GM23338 (cell line): ENCODE measurements around the gene PCBP4. TPM values are rescaled to one million over a fixed set of nuclear protein-coding genes. Genes with fewer than 3 reads are reported as not detected.

Experiments used
- ATAC-seq: fragments of 200-7000 bp; cut with Tn5 transposase; 3 replicates; pipeline ENCODE4 v1.9.1; 2020
- DNase-seq: peaks from one replicate; pipeline ENCODE4 v3.0.0-alpha.2; 2015; ENCODE audit warnings: low spot score
- H2AFZ ChIP-seq: fragments of 200-600 bp; sonication (generic); 2 replicates; pipeline ENCODE4 v1.8.0; 2016; ENCODE audit warnings: antibody characterized with exemption, mild to moderate bottlenecking, moderate library complexity
- H3F3A ChIP-seq: fragments of 200-600 bp; sonication (generic); replicated peaks from 2 replicates; pipeline ENCODE4 v1.8.0; 2017; ENCODE audit warnings: antibody characterized with exemption, mixed run types, low read depth
- H3K27ac ChIP-seq: fragments of 200-600 bp; sonication (generic); 2 replicates; pipeline ENCODE4 v1.6.1; 2016; ENCODE audit warnings: low read depth
- H3K27me3 ChIP-seq: fragments of 200-600 bp; sonication (generic); 2 replicates; pipeline ENCODE4 v1.8.0; 2016; ENCODE audit warnings: mild to moderate bottlenecking, mixed run types, moderate library complexity; ENCODE audit not compliant: insufficient read depth
- H3K36me3 ChIP-seq: fragments of 200-600 bp; sonication (generic); 2 replicates; pipeline ENCODE4 v1.8.0; 2016; ENCODE audit warnings: mild to moderate bottlenecking; ENCODE audit not compliant: insufficient read depth
- H3K4me1 ChIP-seq: fragments of 200-600 bp; sonication (generic); 2 replicates; pipeline ENCODE4 v1.8.0; 2016; ENCODE audit warnings: mild to moderate bottlenecking, moderate library complexity; ENCODE audit not compliant: insufficient read depth
- H3K4me2 ChIP-seq: fragments of 200-600 bp; sonication (generic); 2 replicates; pipeline ENCODE4 v1.7.1; 2017; ENCODE audit warnings: mixed run types
- H3K4me3 ChIP-seq: fragments of 200-600 bp; sonication (generic); 2 replicates; pipeline ENCODE4 v1.6.1; 2016; ENCODE audit warnings: mixed run types
- H3K79me2 ChIP-seq: fragments of 200-600 bp; sonication (generic); replicated peaks from 2 replicates; pipeline ENCODE4 v1.8.0; 2017; ENCODE audit warnings: mild to moderate bottlenecking; ENCODE audit not compliant: insufficient read depth
- H3K9me2 ChIP-seq: fragments of 200-600 bp; sonication (generic); 2 replicates; pipeline ENCODE4 v1.8.0; 2017; ENCODE audit not compliant: insufficient read depth
- H4K20me1 ChIP-seq: fragments of 200-600 bp; sonication (generic); replicated peaks from 2 replicates; pipeline ENCODE4 v1.8.0; 2017; ENCODE audit warnings: mild to moderate bottlenecking; ENCODE audit not compliant: insufficient read depth
- H3K27ac Mint-ChIP-seq: 2 replicates; pipeline ENCODE4 v1.8.0; 2020; ENCODE audit warnings: inconsistent platforms, mild to moderate bottlenecking, moderate library complexity, mixed read lengths
- H3K27me3 Mint-ChIP-seq: 3 replicates; pipeline ENCODE4 v1.8.0; 2022; ENCODE audit warnings: low read depth, mild to moderate bottlenecking, moderate library complexity, mixed read lengths, inconsistent platforms; ENCODE audit not compliant: insufficient read depth, poor library complexity
- H3K36me3 Mint-ChIP-seq: 3 replicates; pipeline ENCODE4 v1.8.0; 2021; ENCODE audit warnings: low read depth, mild to moderate bottlenecking, inconsistent platforms, moderate library complexity, mixed read lengths
- H3K4me1 Mint-ChIP-seq: 3 replicates; pipeline ENCODE4 v1.8.0; 2020; ENCODE audit warnings: mild to moderate bottlenecking, inconsistent platforms, mixed read lengths
- H3K4me3 Mint-ChIP-seq: 3 replicates; pipeline ENCODE4 v1.8.0; 2021; ENCODE audit warnings: moderate library complexity, mild to moderate bottlenecking, inconsistent platforms, mixed read lengths
- H3K9me3 Mint-ChIP-seq: 3 replicates; pipeline ENCODE4 v1.8.0; 2020; ENCODE audit warnings: moderate library complexity, mild to moderate bottlenecking, inconsistent platforms, mixed read lengths
- CREB1 ChIP-seq: fragments of 250-450 bp; sonication (Bioruptor Pico); IDR thresholded peaks from 2 replicates; pipeline ENCODE4 v1.5.0; 2020; ENCODE audit warnings: low read depth, mild to moderate bottlenecking, moderate library complexity
- EZH2 ChIP-seq: fragments of 200-600 bp; sonication (generic); IDR thresholded peaks from one replicate; pipeline ENCODE4 v1.8.0; 2017; ENCODE audit warnings: antibody characterized with exemption, mild to moderate bottlenecking, low read depth; ENCODE audit not compliant: unreplicated experiment
- EZH2phosphoT487 ChIP-seq: fragments of 200-600 bp; sonication (generic); IDR thresholded peaks from one replicate; pipeline ENCODE4 v1.8.1; 2018; ENCODE audit warnings: antibody characterized with exemption; ENCODE audit not compliant: unreplicated experiment
- JUNB ChIP-seq: IDR thresholded peaks from one replicate; pipeline ENCODE4 v1.6.1; 2016; ENCODE audit warnings: antibody characterized with exemption; ENCODE audit not compliant: unreplicated experiment
- NANOG ChIP-seq: IDR thresholded peaks from 2 replicates; pipeline ENCODE4 v1.6.1; 2016; ENCODE audit warnings: antibody characterized with exemption, borderline replicate concordance
- POLR2AphosphoS5 ChIP-seq: IDR thresholded peaks from 2 replicates; pipeline ENCODE4 v1.6.1; 2016; ENCODE audit warnings: antibody characterized with exemption, low read depth
- STAT1 ChIP-seq: IDR thresholded peaks from one replicate; pipeline ENCODE4 v1.6.1; 2016; ENCODE audit warnings: antibody characterized with exemption; ENCODE audit not compliant: unreplicated experiment
- ZNF114 ChIP-seq: fragments of 250-450 bp; sonication (Bioruptor Pico); IDR thresholded peaks from 2 replicates; pipeline ENCODE4 v1.5.0; 2020; ENCODE audit warnings: mild to moderate bottlenecking, moderate library complexity
- ZNF331 ChIP-seq: fragments of 250-450 bp; sonication (Bioruptor Pico); IDR thresholded peaks from 2 replicates; pipeline ENCODE4 v1.5.0; 2020; ENCODE audit warnings: low read depth, mild to moderate bottlenecking, moderate library complexity
- polyA plus RNA-seq: library from polyadenylated mRNA; unstranded; fragments of >200 nt; fragmentation: Nextera tagmentation; extraction: Ambion mirVana; gene quantifications from 2 replicates; pipeline ENCODE4 v1.2.1, GENCODE V29; 2016
- total RNA-seq: library from RNA; depleted of rRNA; stranded (reverse); fragments of >200 nt; shearing (Covaris generic); gene quantifications from 2 replicates; pipeline ENCODE4 v1.2.3, GENCODE V29; 2014
- TF ChIP-seq, protein P1 (sequence below): IDR thresholded peaks from one replicate; pipeline ENCODE4 v1.6.1; 2018; ENCODE audit warnings: antibody characterized with exemption; ENCODE audit not compliant: unreplicated experiment
- TF ChIP-seq, protein P2 (sequence below): fragments of 250-450 bp; sonication (Bioruptor Pico); IDR thresholded peaks from 2 replicates; pipeline ENCODE4 v1.5.0; 2020; ENCODE audit warnings: mild to moderate bottlenecking, moderate library complexity
- TF ChIP-seq, protein P3 (sequence below): IDR thresholded peaks from 2 replicates; pipeline ENCODE4 v1.6.1; 2016; ENCODE audit warnings: antibody characterized with exemption
- TF ChIP-seq, protein P4 (sequence below), 2 experiments: fragments of 200-600 bp in 1 of 2; sonication (generic) in 1 of 2; conservative IDR thresholded peaks; 2 replicates each; pipeline versions ENCODE4 v1.5.1 to v1.6.1; 2016 to 2017; ENCODE audit warnings: antibody characterized with exemption in 2 of 2, low read depth in 2 of 2, mild to moderate bottlenecking in 2 of 2, moderate library complexity in 1 of 2

The PCBP4 gene
- total and polyA plus RNA-seq, 2 experiments from 2014 or later = 11.8 to 37.6 TPM

DNA sequence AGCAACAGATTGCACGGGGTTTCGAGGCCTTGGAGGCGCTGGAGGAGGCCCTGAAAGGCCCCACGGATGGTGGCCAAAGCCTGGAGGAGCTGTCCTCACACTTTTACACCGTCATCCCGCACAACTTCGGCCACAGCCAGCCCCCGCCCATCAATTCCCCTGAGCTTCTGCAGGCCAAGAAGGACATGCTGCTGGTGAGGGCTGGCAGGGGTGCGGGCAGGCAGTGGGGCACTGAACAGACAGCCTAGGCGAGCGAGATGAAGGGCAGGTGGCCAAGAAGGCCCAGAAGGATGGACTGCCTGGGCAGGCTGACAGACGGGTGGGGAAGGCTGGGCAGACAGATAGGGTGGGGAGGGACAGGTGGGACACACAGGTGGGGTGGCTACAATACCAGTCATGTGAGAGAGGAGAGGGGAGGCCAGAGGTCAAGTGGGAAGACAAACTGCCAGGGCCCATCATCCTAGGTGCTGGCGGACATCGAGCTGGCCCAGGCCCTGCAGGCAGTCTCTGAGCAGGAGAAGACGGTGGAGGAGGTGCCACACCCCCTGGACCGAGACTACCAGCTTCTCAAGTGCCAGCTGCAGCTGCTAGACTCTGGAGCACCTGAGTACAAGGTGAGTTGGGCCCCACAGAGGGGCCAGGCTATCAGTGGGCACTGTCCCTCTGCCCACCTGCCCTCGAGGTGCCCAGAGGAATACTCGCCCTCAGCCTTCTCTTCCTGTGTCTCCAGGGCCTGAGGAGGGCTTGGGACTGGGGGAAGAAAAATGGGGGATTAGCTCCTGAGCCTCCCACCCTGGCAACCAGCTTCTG is 22.0 kb downstream of the PCBP4 start:
- no peak for DNase-seq
- H2AFZ ChIP-seq = no peak overlapping the region

More for the DNA sequence above, 22.0 kb downstream of the PCBP4 start:
- H3F3A ChIP-seq = no peaks in the 10 kb centered on the region
- no peaks in the 10 kb centered on the region; the same call in 1 of the 2 replicates for H3K27me3 ChIP-seq
- no peak overlapping the region for H3K4me2 ChIP-seq
- Mint-ChIP-seq H3K4me1 (peaks cover 13% of the 10 kb centered on the region), H3K27me3 (peaks cover 23% of the 10 kb centered on the region), H3K4me3 (no peak overlapping the region), H3K27ac (no peak overlapping the region), H3K9me3 (no peaks in the 10 kb centered on the region), H3K36me3 (peaks cover 9% of the 10 kb centered on the region; the same call in 2 of the 3 replicates)
- H3K27ac ChIP-seq = no peak overlapping the region
- H3K4me1 ChIP-seq = peaks cover 8% of the 10 kb centered on the region; the same call in 1 of the 2 replicates
- H3K79me2 ChIP-seq = peaks cover 12% of the 10 kb centered on the region
- no peaks in the 10 kb centered on the region for H3K36me3 ChIP-seq
- H3K4me3 ChIP-seq = no peak overlapping the region
- no peak for TF ChIP-seq POLR2AphosphoS5
- TF ChIP-seq ZNF114 (CRISPR knock-in tag) = no peak
- no peak for TF ChIP-seq JUNB
- TF ChIP-seq, protein P1, sequence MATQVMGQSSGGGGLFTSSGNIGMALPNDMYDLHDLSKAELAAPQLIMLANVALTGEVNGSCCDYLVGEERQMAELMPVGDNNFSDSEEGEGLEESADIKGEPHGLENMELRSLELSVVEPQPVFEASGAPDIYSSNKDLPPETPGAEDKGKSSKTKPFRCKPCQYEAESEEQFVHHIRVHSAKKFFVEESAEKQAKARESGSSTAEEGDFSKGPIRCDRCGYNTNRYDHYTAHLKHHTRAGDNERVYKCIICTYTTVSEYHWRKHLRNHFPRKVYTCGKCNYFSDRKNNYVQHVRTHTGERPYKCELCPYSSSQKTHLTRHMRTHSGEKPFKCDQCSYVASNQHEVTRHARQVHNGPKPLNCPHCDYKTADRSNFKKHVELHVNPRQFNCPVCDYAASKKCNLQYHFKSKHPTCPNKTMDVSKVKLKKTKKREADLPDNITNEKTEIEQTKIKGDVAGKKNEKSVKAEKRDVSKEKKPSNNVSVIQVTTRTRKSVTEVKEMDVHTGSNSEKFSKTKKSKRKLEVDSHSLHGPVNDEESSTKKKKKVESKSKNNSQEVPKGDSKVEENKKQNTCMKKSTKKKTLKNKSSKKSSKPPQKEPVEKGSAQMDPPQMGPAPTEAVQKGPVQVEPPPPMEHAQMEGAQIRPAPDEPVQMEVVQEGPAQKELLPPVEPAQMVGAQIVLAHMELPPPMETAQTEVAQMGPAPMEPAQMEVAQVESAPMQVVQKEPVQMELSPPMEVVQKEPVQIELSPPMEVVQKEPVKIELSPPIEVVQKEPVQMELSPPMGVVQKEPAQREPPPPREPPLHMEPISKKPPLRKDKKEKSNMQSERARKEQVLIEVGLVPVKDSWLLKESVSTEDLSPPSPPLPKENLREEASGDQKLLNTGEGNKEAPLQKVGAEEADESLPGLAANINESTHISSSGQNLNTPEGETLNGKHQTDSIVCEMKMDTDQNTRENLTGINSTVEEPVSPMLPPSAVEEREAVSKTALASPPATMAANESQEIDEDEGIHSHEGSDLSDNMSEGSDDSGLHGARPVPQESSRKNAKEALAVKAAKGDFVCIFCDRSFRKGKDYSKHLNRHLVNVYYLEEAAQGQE = no peak
- no peak for TF ChIP-seq EZH2phosphoT487
- TF ChIP-seq, protein P2, sequence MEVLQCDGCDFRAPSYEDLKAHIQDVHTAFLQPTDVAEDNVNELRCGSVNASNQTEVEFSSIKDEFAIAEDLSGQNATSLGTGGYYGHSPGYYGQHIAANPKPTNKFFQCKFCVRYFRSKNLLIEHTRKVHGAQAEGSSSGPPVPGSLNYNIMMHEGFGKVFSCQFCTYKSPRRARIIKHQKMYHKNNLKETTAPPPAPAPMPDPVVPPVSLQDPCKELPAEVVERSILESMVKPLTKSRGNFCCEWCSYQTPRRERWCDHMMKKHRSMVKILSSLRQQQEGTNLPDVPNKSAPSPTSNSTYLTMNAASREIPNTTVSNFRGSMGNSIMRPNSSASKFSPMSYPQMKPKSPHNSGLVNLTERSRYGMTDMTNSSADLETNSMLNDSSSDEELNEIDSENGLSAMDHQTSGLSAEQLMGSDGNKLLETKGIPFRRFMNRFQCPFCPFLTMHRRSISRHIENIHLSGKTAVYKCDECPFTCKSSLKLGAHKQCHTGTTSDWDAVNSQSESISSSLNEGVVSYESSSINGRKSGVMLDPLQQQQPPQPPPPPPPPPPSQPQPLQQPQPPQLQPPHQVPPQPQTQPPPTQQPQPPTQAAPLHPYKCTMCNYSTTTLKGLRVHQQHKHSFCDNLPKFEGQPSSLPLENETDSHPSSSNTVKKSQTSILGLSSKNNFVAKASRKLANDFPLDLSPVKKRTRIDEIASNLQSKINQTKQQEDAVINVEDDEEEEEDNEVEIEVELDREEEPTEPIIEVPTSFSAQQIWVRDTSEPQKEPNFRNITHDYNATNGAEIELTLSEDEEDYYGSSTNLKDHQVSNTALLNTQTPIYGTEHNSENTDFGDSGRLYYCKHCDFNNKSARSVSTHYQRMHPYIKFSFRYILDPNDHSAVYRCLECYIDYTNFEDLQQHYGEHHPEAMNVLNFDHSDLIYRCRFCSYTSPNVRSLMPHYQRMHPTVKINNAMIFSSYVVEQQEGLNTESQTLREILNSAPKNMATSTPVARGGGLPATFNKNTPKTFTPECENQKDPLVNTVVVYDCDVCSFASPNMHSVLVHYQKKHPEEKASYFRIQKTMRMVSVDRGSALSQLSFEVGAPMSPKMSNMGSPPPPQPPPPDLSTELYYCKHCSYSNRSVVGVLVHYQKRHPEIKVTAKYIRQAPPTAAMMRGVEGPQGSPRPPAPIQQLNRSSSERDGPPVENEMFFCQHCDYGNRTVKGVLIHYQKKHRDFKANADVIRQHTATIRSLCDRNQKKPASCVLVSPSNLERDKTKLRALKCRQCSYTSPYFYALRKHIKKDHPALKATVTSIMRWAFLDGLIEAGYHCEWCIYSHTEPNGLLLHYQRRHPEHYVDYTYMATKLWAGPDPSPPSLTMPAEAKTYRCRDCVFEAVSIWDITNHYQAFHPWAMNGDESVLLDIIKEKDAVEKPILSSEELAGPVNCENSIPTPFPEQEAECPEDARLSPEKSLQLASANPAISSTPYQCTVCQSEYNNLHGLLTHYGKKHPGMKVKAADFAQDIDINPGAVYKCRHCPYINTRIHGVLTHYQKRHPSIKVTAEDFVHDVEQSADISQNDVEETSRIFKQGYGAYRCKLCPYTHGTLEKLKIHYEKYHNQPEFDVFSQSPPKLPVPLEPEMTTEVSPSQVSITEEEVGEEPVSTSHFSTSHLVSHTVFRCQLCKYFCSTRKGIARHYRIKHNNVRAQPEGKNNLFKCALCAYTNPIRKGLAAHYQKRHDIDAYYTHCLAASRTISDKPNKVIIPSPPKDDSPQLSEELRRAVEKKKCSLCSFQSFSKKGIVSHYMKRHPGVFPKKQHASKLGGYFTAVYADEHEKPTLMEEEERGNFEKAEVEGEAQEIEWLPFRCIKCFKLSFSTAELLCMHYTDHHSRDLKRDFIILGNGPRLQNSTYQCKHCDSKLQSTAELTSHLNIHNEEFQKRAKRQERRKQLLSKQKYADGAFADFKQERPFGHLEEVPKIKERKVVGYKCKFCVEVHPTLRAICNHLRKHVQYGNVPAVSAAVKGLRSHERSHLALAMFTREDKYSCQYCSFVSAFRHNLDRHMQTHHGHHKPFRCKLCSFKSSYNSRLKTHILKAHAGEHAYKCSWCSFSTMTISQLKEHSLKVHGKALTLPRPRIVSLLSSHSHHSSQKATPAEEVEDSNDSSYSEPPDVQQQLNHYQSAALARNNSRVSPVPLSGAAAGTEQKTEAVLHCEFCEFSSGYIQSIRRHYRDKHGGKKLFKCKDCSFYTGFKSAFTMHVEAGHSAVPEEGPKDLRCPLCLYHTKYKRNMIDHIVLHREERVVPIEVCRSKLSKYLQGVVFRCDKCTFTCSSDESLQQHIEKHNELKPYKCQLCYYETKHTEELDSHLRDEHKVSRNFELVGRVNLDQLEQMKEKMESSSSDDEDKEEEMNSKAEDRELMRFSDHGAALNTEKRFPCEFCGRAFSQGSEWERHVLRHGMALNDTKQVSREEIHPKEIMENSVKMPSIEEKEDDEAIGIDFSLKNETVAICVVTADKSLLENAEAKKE (CRISPR knock-in tag) = no peak
- TF ChIP-seq EZH2 = no peak
- TF ChIP-seq, protein P3, sequence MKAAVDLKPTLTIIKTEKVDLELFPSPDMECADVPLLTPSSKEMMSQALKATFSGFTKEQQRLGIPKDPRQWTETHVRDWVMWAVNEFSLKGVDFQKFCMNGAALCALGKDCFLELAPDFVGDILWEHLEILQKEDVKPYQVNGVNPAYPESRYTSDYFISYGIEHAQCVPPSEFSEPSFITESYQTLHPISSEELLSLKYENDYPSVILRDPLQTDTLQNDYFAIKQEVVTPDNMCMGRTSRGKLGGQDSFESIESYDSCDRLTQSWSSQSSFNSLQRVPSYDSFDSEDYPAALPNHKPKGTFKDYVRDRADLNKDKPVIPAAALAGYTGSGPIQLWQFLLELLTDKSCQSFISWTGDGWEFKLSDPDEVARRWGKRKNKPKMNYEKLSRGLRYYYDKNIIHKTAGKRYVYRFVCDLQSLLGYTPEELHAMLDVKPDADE = no peak
- TF ChIP-seq STAT1 = no peak
- no peak for TF ChIP-seq ZNF331 (CRISPR knock-in tag)
- no peak for TF ChIP-seq NANOG
- TF ChIP-seq, protein P4, sequence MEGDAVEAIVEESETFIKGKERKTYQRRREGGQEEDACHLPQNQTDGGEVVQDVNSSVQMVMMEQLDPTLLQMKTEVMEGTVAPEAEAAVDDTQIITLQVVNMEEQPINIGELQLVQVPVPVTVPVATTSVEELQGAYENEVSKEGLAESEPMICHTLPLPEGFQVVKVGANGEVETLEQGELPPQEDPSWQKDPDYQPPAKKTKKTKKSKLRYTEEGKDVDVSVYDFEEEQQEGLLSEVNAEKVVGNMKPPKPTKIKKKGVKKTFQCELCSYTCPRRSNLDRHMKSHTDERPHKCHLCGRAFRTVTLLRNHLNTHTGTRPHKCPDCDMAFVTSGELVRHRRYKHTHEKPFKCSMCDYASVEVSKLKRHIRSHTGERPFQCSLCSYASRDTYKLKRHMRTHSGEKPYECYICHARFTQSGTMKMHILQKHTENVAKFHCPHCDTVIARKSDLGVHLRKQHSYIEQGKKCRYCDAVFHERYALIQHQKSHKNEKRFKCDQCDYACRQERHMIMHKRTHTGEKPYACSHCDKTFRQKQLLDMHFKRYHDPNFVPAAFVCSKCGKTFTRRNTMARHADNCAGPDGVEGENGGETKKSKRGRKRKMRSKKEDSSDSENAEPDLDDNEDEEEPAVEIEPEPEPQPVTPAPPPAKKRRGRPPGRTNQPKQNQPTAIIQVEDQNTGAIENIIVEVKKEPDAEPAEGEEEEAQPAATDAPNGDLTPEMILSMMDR (conservative IDR thresholded peaks at IDR 0.05; ENCODE audit: low read depth in 2 of 2) = no peak
- no peak for TF ChIP-seq CREB1 (CRISPR knock-in tag)
- no peaks in the 10 kb centered on the region for H3K9me2 ChIP-seq
- ATAC-seq = no peak
- peaks cover 5% of the 10 kb centered on the region for H4K20me1 ChIP-seq
